Loucy (cell line): Measurements from ENCODE around the gene ADAT1.

Experiments
- H2AFZ ChIP-seq: fragments of 200-600 bp; sonication (generic); 2 replicates; pipeline ENCODE4 v1.6.0; 2016; ENCODE audit warnings: antibody characterized with exemption, mild to moderate bottlenecking, low read length, moderate library complexity
- H3F3A ChIP-seq: fragments of 200-600 bp; 2 replicates; pipeline ENCODE4 v1.6.0; 2016; ENCODE audit warnings: antibody characterized with exemption, low read depth, mild to moderate bottlenecking
- H3K27me3 ChIP-seq: fragments of 200-600 bp; sonication (generic); 2 replicates; pipeline ENCODE4 v1.6.1; 2014; ENCODE audit warnings: low read length, mild to moderate bottlenecking; ENCODE audit not compliant: insufficient read depth, poor library complexity, severe bottlenecking
- H3K36me3 ChIP-seq: fragments of 200-600 bp; sonication (generic); 2 replicates; pipeline ENCODE4 v1.6.1; 2016; ENCODE audit warnings: low read length; ENCODE audit not compliant: insufficient read depth
- H3K4me1 ChIP-seq: fragments of 200-600 bp; sonication (generic); 2 replicates; pipeline ENCODE4 v1.5.1; 2014; ENCODE audit warnings: low read length, mild to moderate bottlenecking; ENCODE audit not compliant: insufficient read depth, poor library complexity, severe bottlenecking
- H3K4me2 ChIP-seq: fragments of 200-600 bp; sonication (generic); 2 replicates; pipeline ENCODE4 v1.6.0; 2014; ENCODE audit warnings: antibody characterized with exemption, low read length, low read depth, mild to moderate bottlenecking; ENCODE audit not compliant: poor library complexity, severe bottlenecking
- H3K4me3 ChIP-seq: fragments of 200-600 bp; sonication (generic); 2 replicates; pipeline ENCODE4 v1.5.1; 2014; ENCODE audit warnings: low read length, mild to moderate bottlenecking, mixed read lengths; ENCODE audit not compliant: poor library complexity, severe bottlenecking
- H3K79me2 ChIP-seq: fragments of 200-600 bp; sonication (generic); 2 replicates; pipeline ENCODE4 v1.6.1; 2014; ENCODE audit warnings: low read length; ENCODE audit not compliant: insufficient read depth
- H3K9ac ChIP-seq: fragments of 200-600 bp; sonication (generic); 2 replicates; pipeline ENCODE4 v1.6.0; 2014; ENCODE audit warnings: mild to moderate bottlenecking, low read depth, low read length, moderate library complexity; ENCODE audit not compliant: poor library complexity, severe bottlenecking
- H3K9me2 ChIP-seq: fragments of 200-600 bp; sonication (generic); replicated peaks from 2 replicates; pipeline ENCODE4 v1.6.1; 2016; ENCODE audit warnings: low read depth, low read length, mixed read lengths
- H3K9me3 ChIP-seq: fragments of 200-600 bp; sonication (generic); 2 replicates; pipeline ENCODE4 v1.6.1; 2014; ENCODE audit warnings: mild to moderate bottlenecking, antibody characterized with exemption, low read length, low read depth; ENCODE audit not compliant: insufficient read depth
- H4K20me1 ChIP-seq: fragments of 200-600 bp; sonication (generic); 2 replicates; pipeline ENCODE4 v1.6.0; 2014; ENCODE audit warnings: antibody characterized with exemption, low read length, mild to moderate bottlenecking; ENCODE audit not compliant: insufficient read depth, poor library complexity, severe bottlenecking
- EZH2phosphoT487 ChIP-seq: fragments of 200-600 bp; IDR thresholded peaks from 2 replicates; pipeline ENCODE4 v1.6.1; 2018; ENCODE audit warnings: antibody characterized with exemption, mild to moderate bottlenecking, moderate library complexity, borderline replicate concordance
- TF ChIP-seq, protein P1 (sequence below): fragments of 200-600 bp; sonication (generic); conservative IDR thresholded peaks from 2 replicates; pipeline ENCODE4 v1.5.1; 2014; ENCODE audit warnings: mild to moderate bottlenecking, antibody characterized with exemption, low read length

The ADAT1 gene

DNA sequence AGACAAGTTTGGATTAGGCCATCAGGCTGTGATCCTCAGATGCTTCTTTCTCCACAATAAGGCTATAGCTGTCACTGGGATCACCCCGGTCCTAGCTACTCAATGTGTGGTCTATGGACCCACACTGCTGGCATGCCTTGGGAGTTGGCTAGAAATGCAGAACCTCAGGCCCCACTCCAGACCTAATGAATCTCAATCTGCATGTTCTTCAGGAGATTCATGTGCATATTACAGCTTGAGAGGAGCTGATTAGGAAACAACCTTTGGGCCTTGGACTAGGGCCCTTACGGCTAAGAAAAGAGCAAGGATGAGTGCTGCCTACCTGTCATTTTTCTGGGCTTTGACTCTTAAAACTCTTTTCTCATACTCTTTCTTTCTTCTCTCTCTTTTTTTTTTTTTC is 7.5 kb downstream of the ADAT1 start:
- H2AFZ ChIP-seq: no peak overlapping the region
- no peak for TF ChIP-seq EZH2phosphoT487
- TF ChIP-seq, protein P1, sequence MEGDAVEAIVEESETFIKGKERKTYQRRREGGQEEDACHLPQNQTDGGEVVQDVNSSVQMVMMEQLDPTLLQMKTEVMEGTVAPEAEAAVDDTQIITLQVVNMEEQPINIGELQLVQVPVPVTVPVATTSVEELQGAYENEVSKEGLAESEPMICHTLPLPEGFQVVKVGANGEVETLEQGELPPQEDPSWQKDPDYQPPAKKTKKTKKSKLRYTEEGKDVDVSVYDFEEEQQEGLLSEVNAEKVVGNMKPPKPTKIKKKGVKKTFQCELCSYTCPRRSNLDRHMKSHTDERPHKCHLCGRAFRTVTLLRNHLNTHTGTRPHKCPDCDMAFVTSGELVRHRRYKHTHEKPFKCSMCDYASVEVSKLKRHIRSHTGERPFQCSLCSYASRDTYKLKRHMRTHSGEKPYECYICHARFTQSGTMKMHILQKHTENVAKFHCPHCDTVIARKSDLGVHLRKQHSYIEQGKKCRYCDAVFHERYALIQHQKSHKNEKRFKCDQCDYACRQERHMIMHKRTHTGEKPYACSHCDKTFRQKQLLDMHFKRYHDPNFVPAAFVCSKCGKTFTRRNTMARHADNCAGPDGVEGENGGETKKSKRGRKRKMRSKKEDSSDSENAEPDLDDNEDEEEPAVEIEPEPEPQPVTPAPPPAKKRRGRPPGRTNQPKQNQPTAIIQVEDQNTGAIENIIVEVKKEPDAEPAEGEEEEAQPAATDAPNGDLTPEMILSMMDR: no peak
- H3K4me3 ChIP-seq: no peak overlapping the region

DNA sequence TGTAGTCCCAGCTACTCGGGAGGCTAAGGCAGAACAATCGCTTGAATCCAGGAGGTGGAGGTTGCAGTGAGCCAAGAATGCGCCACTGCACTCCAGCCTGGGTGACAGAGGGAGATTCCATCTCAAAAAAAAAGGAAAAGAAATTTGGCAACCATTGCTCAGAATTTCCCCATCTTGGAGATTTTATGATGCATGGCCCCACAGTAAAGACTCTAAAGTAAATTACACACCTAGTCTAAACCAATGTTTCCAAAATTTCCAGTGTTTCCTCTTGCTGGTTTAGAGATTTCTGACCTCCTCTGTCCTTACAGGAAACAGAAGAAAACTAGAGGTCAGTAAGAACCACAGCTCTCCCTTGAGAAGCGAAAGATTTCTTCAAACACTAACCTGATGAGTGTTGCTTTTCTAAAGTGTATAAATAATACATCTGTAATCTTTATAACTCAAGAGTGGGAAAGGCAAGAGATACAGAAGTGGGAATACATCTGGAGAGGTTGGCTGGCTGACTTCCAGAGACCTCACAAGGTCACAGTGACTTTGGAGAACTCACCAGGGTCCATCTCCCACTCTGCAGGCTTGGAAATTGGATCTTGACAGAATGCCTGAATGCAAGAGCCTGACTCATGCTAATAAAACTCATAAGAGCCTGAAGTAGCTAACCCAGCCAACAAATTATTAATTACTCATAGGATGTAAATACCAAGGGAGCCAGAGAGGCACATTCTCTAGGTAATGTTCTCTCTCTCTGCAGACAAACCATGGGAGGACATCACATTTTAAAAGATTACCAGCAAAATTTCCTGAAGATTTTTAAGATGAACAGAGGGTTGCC is 8.8 kb downstream of the ADAT1 start:
- no peak overlapping the region for H3K4me3 ChIP-seq
- no peaks in the 10 kb centered on the region for H3K79me2 ChIP-seq
- no peaks in the 10 kb centered on the region for H3K9me3 ChIP-seq
- no peak overlapping the region for H3K9ac ChIP-seq
- TF ChIP-seq EZH2phosphoT487: no peak
- TF ChIP-seq, protein P1: no peak
- H3K4me2 ChIP-seq: no peak overlapping the region
- no peaks in the 10 kb centered on the region for H3F3A ChIP-seq
- no peaks in the 10 kb centered on the region for H3K4me1 ChIP-seq
- no peaks in the 10 kb centered on the region for H3K27me3 ChIP-seq
- H4K20me1 ChIP-seq: no peaks in the 10 kb centered on the region
- peaks cover 16% of the 10 kb centered on the region; the same call in 1 of the 2 replicates for H3K36me3 ChIP-seq
- no peak overlapping the region for H2AFZ ChIP-seq
- H3K9me2 ChIP-seq: no peaks in the 10 kb centered on the region

More for the DNA sequence above, 7.5 kb downstream of the ADAT1 start:
- Histone ChIP-seq H3F3A (no peaks in the 10 kb centered on the region), H3K36me3 (peaks cover 16% of the 10 kb centered on the region; the same call in 1 of the 2 replicates), H3K79me2 (peaks cover 7% of the 10 kb centered on the region; the same call in 1 of the 2 replicates), H3K4me2 (no peak overlapping the region), H4K20me1 (no peaks in the 10 kb centered on the region), H3K4me1 (peaks cover 8% of the 10 kb centered on the region), H3K9me2 (no peaks in the 10 kb centered on the region), H3K9me3 (no peaks in the 10 kb centered on the region), H3K9ac (no peak overlapping the region), H3K27me3 (no peaks in the 10 kb centered on the region)

DNA sequence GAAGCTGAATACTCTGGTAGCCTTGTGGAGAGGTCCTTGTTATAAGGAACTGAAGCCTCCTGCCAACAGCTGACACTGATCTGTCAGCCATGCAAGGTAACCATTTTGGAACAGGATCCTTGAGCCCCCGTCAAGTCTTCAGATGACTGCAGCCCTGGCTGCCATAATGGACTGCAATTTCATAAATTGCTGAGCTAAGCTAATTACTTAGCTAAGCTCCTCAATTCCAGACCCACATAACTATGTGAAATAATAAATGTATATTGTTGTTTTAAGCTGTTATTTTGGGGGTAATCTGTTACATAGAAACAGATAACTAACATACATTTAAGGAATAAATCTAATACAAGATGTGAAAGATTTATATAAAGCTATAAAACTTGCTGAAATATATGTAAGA is 16.6 kb downstream of the ADAT1 start:
- peaks cover 38% of the 10 kb centered on the region for H3K36me3 ChIP-seq

More for the DNA sequence above, 16.6 kb downstream of the ADAT1 start:
- no peak overlapping the region for H3K4me3 ChIP-seq
- H3K9ac ChIP-seq: no peak overlapping the region
- no peaks in the 10 kb centered on the region for H3K9me2 ChIP-seq
- TF ChIP-seq EZH2phosphoT487: no peak
- TF ChIP-seq, protein P1: no peak
- no peaks in the 10 kb centered on the region for H3K4me1 ChIP-seq
- peaks cover 8% of the 10 kb centered on the region; the same call in 1 of the 2 replicates for H3K9me3 ChIP-seq
- H4K20me1 ChIP-seq: no peaks in the 10 kb centered on the region
- no peak overlapping the region for H2AFZ ChIP-seq
- no peaks in the 10 kb centered on the region for H3K27me3 ChIP-seq
- H3K4me2 ChIP-seq: no peak overlapping the region
- no peaks in the 10 kb centered on the region for H3K79me2 ChIP-seq
- no peaks in the 10 kb centered on the region for H3F3A ChIP-seq
